Measurements from ENCODE around the gene SLC9A7.
"Not testable (repeated sequence)": the region's sequence is repeated elsewhere in the genome, so short reads cannot be mapped to it uniquely, and the experiment has no call there.

The SLC9A7 gene

DNA sequence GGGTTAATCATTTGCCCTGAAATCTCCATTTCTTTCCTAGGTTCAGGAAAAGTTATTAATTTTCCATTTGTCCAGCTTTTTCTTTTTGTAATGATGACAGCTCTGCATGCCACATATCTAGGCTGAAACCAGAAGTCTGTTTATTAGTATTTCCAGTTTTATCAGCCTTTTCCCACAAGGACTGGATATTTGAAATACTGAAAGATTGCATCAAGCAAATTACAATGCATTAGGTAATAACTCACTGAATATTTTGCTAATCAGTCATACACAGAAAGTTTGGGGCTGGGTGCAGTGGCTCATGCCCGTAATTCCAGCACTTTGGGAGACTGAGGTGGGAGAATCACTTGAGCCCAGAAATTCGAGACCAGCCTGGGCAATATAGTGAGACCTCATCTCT lies 21.5 kb downstream of the SLC9A7 start:
- TF ChIP-seq, protein P1, sequence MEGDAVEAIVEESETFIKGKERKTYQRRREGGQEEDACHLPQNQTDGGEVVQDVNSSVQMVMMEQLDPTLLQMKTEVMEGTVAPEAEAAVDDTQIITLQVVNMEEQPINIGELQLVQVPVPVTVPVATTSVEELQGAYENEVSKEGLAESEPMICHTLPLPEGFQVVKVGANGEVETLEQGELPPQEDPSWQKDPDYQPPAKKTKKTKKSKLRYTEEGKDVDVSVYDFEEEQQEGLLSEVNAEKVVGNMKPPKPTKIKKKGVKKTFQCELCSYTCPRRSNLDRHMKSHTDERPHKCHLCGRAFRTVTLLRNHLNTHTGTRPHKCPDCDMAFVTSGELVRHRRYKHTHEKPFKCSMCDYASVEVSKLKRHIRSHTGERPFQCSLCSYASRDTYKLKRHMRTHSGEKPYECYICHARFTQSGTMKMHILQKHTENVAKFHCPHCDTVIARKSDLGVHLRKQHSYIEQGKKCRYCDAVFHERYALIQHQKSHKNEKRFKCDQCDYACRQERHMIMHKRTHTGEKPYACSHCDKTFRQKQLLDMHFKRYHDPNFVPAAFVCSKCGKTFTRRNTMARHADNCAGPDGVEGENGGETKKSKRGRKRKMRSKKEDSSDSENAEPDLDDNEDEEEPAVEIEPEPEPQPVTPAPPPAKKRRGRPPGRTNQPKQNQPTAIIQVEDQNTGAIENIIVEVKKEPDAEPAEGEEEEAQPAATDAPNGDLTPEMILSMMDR (IDR thresholded peaks at IDR 0.05; ENCODE audit: insufficient read depth, low read depth, low read length, missing control alignments) = no peak
- no peak overlapping the region for H3K4me3 ChIP-seq (ENCODE audit: low read depth, low read length)
- DNase-seq (ENCODE audit: low read depth) = no peak

DNA sequence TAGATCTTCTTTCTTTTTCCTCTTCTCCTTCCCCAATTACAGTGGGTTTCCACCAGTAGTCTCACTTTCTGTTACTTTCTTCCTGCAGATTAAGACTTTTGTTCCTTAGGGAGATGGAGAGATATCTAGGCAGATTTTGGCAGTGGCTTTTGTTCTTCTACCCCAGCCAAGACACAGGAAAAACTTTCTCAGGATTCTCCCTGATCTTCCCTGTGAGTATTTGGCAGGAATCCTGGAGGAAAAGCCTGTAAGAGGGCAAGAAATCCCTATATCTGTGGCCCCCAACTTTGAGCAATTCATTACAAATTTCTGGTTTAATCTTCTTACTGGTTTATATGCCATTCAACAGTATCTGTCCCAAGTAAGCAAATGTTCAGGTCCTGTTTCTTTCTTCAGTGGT lies 21.9 kb downstream of the SLC9A7 start:
- TF ChIP-seq, protein P1 (IDR thresholded peaks at IDR 0.05; ENCODE audit: insufficient read depth, low read depth, low read length, missing control alignments) = no peak
- no peak overlapping the region for H3K4me3 ChIP-seq (ENCODE audit: low read depth, low read length)
- DNase-seq (ENCODE audit: low read depth) = no peak

DNA sequence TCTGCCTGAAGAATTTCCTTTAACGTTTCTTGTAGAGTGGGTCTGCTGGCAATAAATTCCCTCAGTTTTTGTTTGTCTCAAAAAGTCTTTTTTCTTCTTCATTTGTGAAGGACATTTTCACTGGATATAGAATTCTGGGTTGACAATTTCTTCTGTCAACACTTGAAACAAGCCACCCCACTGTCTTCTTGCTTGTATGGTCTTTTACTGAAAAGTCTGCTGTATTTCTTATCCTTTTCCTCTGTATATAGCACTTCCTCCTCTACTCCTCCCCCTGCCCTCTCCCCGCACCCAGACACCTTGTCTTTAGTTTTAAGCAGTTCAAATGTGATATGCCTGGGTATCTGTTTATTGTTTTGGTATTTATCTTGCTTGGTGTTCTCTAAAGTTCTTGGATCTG lies 23.3 kb downstream of the SLC9A7 start:
- no peak overlapping the region for H3K4me3 ChIP-seq (ENCODE audit: low read depth, low read length)
- DNase-seq (ENCODE audit: low read depth) = no peak
- TF ChIP-seq, protein P1 (IDR thresholded peaks at IDR 0.05; ENCODE audit: insufficient read depth, low read depth, low read length, missing control alignments) = no peak

DNA sequence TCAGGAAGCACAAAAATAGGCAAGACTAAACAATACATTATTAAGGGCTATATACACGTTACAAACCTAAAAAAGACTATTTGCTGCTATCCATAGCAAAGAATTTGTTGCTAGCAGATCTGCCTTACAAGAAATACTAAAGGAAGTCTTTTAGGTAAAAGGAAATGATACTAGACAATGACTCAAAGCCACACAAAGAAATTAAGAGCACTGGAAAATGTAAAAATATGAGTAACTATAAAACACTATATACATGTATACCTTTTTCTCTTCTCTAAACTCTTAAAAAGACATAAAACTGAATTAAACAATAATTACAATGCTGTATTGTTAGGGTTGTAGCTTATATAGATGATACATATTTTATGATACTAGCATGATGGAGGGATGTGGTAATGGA lies 25.7 kb downstream of the SLC9A7 start:
- TF ChIP-seq, protein P1 (IDR thresholded peaks at IDR 0.05; ENCODE audit: insufficient read depth, low read depth, low read length, missing control alignments) = no peak
- H3K4me3 ChIP-seq (ENCODE audit: low read depth, low read length) = no peak overlapping the region
- DNase-seq (ENCODE audit: low read depth) = no peak

DNA sequence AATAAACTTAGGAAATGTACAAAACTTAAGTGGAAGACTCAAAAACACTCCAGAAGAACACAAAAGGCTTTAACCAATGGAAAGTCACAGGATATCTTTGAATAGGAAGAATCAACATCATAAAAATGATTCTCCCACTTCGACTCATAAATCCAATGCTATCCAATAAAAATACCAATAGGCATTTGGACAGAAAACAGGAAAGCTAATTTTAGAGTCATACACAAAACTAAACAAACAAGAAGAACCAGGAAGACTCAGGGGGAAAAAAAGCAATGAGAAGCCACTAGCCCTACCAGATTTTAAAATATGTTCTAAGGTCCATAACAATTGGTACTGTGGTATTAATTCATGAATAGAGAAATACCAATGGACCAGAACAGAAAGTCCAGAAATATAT lies 28.2 kb downstream of the SLC9A7 start:
- no peak overlapping the region for H3K4me3 ChIP-seq (ENCODE audit: low read depth, low read length)
- TF ChIP-seq, protein P1 (IDR thresholded peaks at IDR 0.05; ENCODE audit: insufficient read depth, low read depth, low read length, missing control alignments) = no peak
- DNase-seq (ENCODE audit: low read depth) = no peak

DNA sequence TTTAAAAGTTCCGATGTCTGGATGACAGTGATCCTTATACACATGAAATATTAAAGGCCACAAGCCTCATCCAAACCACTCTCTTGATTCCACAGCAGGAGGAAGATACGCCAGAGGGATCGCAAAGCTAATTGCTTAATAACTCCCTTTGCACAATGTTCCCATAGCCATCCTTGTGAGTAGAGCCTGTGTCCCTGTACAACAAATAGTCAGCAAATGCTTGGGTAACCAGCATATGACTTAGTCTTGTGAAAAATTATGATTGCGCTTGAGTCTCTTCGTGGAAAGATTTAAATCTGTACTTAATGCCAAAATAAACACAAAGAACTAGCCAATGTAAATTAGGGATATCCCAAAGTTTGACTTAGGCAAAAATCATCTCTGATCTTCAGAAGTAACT lies 31.5 kb downstream of the SLC9A7 start:
- DNase-seq (ENCODE audit: low read depth) = no peak
- TF ChIP-seq, protein P1 (IDR thresholded peaks at IDR 0.05; ENCODE audit: insufficient read depth, low read depth, low read length, missing control alignments) = no peak
- no peak overlapping the region for H3K4me3 ChIP-seq (ENCODE audit: low read depth, low read length)

DNA sequence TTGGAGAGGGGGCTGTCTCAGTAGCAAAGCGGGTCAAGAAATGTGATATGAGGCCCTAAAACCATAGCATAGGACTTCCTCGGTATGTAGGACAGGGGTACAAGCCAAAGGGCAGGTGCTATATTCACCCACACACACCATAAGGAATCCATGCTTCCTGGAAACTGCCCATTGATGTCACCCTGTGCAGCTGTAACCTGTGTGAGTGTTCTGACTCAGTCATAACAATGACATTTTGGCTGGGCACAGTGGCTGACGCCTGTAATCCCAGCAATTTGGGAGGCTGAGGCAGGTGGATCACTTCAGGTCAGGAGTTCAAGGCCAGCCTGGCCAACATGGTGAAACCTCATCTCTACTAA lies 35.4 kb downstream of the SLC9A7 start:
- DNase-seq (ENCODE audit: low read depth); H3K4me3 ChIP-seq (ENCODE audit: low read depth, low read length): not testable (repeated sequence)
